HPDE6-E6E7 (cell line): ENCODE measurements around the gene NYAP2.

ENCODE experiments used
- DNase-seq: peaks from one replicate; pipeline ENCODE4 v3.0.0; 2011; ENCODE audit warnings: missing footprints; ENCODE audit errors: extremely low spot score

NYAP2 gene

GRCh38 chr2:225484751-225485150 is 85.2 kb downstream of the NYAP2 start:
- DNase-seq, result no peak

DNA sequence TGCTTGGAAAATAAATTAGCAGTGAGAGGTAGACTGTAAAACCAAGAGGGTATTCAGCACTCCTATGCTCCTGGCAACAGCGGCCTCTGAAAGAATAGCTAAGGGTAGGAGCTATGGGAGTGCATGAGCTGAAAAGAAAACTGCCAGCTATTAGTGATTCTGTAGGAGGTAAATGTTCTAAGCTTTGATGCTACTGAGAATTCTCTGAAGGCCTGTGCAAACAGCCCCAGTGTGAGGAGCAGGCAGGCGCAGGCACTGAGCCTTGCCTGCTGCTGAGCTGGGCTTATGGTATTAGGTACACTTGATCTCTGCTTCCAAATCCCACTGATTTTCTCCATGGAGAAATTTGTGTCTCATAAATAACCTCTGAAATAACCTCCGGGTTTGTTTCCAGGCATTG is 86.7 kb downstream of the NYAP2 start:
- no peak for DNase-seq

DNA sequence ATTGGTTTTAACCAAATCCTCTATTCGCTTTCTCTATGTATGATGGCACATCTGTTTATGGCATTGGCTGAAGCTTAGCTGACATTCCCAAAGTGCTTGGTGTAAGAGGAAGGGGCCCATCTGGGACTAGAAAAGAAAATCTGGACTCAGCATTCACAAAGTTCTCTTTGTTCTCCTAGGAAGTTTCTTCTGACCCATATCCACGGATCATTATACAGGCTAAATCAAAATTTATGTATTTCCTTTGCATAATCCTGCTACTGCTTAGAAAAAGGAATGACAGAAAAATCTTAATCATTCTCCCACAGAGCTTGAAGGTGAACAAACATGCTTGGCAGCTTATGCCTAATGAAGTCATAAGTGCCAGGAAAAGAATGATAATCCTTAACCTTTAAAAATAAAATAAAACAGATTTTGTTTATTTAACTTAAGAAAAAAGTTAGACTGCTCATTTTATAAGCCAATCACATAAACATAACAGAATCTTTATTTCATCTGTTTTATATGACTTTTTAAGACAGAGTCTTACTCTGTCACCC is 88.4 kb downstream of the NYAP2 start:
- DNase-seq, result no peak

- no peak for DNase-seq
These were observed 89.2 kb downstream of the NYAP2 start for GRCh38 chr2:225488743-225489142.

- DNase-seq, result no peak
These were observed 94.0 kb downstream of the NYAP2 start for GRCh38 chr2:225493420-225494099.

DNA sequence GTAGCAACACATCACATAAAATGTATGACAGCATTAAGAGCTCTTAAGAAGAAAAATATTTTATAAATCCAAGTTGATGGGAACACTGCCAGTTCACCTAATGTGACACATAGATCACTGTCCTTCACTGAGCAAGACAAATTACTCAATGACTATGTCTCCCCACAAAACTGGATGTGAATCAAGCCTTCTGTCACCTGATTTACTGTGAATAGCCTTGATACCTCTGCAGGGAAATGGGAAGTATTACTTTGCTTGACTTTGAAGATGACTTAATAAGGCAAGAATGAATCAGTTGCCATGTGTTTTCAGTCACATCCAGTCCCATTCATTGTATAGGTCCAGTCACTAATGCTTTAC is 94.6 kb downstream of the NYAP2 start:
- no peak for DNase-seq

DNA sequence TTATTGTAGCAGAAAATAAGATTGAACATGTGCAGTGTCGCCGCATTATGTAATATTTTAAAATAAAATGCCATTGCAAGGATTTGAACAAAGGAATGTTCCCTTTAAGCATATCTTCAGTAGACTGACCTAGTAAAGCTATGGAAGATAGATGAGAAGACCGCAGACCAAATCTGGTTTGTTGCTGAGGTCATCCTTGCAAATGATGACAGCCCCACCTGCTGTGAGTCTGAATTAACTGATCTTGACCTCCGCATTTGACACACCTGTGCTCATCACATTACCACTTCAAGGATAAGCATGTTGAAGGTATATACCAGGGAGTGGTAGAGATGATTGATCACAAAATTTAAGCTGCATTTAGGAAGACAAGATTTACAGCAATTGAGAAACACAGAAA is 96.2 kb downstream of the NYAP2 start:
- DNase-seq, result no peak

DNA sequence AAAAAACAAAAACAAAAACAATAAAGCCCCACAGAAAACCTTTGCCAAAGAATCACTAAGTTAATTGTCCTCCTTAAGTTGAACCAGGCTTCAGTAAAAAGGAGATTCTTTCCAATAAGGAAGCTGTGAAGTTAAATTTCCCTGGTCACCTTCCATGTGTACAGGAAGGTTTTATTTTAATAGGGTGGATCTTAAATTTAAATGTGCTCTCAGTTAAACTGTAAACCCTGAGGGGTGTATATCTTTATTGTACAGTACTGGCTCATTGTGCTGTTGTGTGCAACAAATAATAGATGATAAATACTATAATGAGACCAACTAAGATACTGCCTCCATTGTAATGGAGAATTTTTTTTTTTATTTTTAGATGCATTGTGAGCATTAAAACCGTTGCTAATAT is 97.1 kb downstream of the NYAP2 start:
- DNase-seq, result no peak

DNA sequence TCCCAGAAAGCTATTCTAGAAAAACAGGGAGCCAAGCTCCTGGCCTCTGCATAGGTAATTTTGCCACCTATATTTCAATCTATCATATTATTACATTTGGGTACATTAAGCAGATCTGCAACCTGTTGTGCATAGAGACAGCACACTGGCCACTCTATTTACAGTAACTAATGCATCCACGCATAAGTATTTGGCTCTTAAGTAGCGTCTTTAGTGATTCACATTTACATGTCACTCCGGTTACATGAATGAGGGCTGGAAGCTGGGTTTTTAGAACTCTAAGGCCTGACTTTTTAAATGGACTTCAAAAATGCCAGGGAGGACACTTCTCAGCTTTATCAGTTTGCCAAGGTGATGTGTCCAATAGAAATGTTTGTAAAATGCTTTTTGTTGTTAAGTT is 97.7 kb downstream of the NYAP2 start:
- no peak for DNase-seq

DNA sequence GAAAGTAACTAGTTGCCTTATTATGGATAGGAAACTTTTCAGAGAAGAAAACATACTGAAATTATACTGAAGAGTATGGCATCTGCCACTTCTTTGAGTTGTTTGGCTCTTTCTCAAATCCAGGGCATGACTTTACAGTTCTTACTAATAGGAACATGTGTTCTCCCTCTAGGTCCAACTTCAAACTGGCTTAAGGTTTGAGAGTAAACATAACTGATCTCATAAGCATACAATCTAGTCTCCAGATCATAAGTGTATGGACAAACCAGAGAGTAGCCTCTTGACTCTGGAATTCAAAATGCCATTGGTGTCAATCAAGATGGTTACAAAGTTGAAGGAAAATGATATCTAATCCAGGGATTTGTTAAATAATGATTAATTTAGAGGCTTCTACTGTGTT is 101.5 kb downstream of the NYAP2 start:
- no peak for DNase-seq

- no peak for DNase-seq
These were observed 103.5 kb downstream of the NYAP2 start for GRCh38 chr2:225502971-225503370.

DNA sequence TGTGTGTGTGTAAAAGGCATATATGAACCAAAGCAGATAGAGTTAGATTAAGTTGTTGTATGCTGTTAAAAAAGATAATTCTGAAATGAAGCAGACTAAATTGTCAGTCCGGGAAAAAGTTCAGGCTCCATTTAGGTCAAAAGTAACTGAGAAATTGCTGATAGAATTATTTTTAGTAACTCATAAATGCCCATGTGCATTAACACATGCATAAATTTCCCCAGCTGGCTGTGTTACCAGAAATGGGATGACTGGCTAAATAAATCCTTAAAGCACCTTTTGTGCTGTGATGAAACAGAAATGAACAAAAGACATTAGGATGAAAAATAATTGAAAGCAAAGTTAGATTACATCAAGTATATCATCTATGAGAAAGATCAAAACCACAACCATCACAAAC is 111.3 kb downstream of the NYAP2 start:
- DNase-seq, result no peak

DNA sequence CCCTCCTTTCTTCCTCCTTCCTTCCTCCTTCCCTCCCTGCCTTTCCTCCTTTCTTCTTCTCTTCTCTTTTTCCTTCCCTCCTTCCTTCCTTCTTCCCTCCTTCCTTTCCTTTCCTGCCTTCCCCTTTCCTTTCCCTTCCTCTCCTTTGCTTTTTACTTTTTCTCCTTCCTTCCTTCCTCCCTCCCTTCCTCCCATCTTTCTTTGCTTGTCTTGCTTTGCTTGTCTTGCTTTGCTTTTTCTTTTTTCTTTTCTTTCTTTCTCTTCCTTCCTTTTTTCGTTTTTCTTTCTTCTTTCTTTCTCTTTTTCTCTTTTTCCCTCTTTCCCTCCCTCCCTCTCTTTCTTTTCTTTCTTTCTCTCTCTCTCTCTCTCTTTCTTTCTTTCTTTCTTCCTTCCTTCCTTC is 113.0 kb downstream of the NYAP2 start:
- DNase-seq, result no peak

DNA sequence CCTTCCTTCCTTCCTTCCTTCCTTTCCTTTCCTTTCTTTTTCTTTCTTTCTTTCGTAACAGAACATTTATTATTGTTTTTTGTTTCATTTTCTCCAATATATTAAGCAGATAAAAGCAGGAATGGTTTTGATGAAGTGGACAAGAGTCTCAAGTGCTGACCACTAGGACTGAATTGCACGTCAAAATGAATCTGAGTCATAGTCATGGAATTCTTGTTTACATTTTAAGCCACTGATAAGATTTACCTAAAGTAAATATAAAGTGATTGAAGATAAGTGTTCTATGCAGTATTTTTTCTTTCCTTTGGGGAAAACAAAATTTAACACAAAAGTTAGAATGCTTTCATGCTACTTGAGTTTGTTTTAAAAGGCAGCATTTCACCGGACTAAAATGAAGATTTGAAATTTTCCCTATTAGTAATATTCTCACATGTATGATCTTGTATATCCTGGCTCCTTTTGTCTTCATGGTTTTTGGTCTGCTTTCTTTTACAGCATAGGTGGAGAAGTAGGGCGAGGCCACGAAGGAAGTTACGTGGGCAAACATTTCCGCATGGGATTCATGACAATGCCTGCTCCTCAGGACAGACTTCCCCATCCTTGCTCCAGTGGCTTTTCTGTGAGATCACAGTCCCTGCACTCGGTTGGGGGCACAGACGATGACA is 113.5 kb downstream of the NYAP2 start:
- DNase-seq, result no peak

DNA sequence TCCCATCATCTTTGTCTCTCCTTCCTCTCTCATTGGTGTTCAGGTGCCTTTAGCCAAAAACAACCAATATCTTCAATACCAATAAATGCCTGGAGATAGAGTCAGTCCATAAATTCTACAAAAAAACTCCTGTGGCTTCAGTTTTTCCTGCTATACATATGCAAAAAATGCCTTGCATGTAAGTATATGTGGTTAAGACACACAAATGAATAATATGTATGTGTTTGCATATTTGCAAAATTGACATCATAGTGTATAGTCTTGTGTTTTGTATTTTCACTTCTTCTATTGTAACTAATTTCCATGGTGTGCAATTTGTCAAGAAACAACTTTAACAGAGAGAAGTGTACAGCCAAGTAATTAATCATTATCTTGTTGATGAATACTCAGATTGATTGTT is 115.5 kb downstream of the NYAP2 start:
- DNase-seq, result no peak

DNA sequence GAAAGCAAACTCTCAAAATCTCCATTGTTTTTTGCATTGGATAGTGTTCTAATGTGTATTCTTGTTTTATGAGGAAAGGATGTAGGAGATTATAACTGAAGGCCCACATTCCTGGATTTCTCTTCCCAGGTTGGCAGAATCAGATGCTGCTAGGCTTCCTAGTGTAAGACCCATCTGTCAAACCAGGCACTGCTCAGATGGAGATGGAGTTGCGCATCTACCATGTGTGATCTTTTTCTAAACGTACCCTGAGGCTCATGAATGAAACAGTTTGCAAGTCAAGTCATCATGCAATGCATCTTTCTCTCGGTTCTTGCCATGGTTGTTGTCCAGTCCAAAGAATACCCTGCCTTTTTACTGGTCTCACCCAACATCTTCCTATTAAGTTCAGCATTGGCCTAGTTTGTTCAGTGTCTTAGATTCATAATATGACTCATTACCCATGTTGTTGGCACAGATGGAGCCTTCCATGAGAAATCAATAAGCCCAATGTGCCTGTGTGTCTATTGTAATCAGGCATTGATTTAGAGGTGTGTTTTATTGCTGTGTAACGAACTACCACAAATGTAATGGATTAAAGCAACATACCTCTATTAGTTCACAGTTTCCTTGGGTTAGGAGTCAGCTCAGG is 127.4 kb downstream of the NYAP2 start:
- DNase-seq, result no peak

DNA sequence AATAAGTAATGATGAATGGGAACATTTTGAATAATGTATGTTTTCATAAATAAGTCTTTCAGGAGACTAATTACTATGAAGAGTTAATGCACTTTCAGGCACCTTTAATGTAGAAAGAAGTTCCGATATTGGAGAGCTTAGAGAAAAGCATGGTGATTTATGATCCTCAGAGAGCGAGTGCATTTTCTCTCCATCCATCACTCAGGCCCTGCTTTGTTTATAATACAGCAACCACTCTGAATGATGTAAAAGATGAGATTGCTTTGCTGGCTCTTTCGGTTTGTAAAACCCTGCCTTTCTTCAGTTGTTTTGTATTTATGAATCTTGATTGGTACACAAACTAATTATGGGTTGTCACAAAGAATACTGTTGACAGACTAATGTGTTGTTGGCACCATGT is 132.0 kb downstream of the NYAP2 start:
- DNase-seq, result no peak

- no peak for DNase-seq
These were observed 132.6 kb downstream of the NYAP2 start for GRCh38 chr2:225532096-225532495.

DNA sequence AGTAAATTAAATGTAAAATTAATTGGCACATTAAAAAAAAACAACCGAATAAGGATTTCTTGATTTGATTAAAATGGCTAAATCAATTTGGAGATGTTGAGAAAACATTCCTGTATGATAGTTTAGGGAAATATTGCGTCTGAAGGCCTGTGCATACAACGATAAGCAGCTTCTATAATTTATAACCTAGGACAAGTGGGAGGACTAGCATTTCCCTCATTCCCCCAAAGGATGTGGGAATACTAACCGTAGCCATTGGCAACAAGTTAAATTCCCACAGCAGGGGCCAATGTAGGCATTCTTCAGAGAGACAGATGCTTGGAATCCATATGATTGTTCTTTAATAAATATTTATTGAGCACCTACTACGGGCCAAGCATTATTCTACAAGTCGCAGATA is 134.5 kb downstream of the NYAP2 start:
- no peak for DNase-seq

GRCh38 chr2:225534697-225535096 is 135.2 kb downstream of the NYAP2 start:
- peak; percentile 17 for DNase-seq

- no peak for DNase-seq
These were observed 136.5 kb downstream of the NYAP2 start for GRCh38 chr2:225536036-225536435.

DNA sequence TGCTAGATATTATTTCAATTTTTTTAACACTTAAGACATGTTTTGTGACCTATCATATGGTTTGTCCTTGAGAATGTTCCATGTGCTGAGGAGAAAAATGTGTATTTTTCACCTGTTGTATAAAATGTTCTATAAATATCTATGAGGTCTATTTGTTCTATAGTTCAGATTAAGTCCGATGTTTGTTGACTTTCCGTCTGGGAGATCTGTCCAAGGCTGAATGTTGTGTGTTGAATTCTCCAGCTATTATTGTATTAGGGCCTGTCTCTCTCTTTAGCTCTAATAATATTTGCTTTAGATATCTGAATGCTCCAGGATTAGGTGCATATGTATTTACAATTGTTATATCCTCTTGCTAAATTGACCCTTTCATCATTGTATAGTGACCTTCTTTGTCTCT is 144.1 kb downstream of the NYAP2 start:
- no peak for DNase-seq

GRCh38 chr2:225556461-225556860 is 157.0 kb downstream of the NYAP2 start:
- DNase-seq, result no peak
